SK-N-SH (cell line): ENCODE data around the gene HS3ST4. TPM values are rescaled to one million over a fixed set of nuclear protein-coding genes. Genes with fewer than 3 reads are reported as not detected.

Experiments used
- CTCF ChIA-PET: fragments of 300-600, 350-600 bp; formaldehyde crosslinking; extraction: SDS; loops from one replicate; lab custom pipeline; 2021; lab: Yijun Ruan, JAX
- POLR2A ChIA-PET: fragments of 350-600 bp; sonication (Branson Sonifier 250); formaldehyde crosslinking; extraction: SDS; loops from one replicate; lab custom pipeline; 2020; ENCODE audit warnings: antibody characterized with exemption, inconsistent platforms; lab: Yijun Ruan, JAX
- DNase-seq: peaks from one replicate; pipeline ENCODE4 v3.0.0; 2012
- H2AFZ ChIP-seq: fragments of 200-600 bp; sonication (generic); 2 replicates; pipeline ENCODE4 v1.8.1; 2016; ENCODE audit warnings: antibody characterized with exemption, mild to moderate bottlenecking, low read depth
- H3F3A ChIP-seq: fragments of 200-600 bp; sonication (generic); replicated peaks from 2 replicates; pipeline ENCODE3; 2016; ENCODE audit warnings: antibody characterized with exemption, mild to moderate bottlenecking; ENCODE audit not compliant: insufficient read depth
- H3K27ac ChIP-seq, 2 experiments: fragments of 200-500 bp in 1 of 2; fragments of 200-600 bp in 1 of 2; sonication (Bioruptor generic) in 1 of 2; sonication (generic), shearing (Covaris generic) in 1 of 2; 2 replicates each; pipeline versions ENCODE4 v1.5.1 to v1.6.1; 2014 to 2016; ENCODE audit warnings: low read depth in 2 of 2, inconsistent platforms in 1 of 2, low read length in 1 of 2, mild to moderate bottlenecking in 1 of 2, mixed read lengths in 1 of 2
- H3K27me3 ChIP-seq: fragments of 200-600 bp; sonication (generic), shearing (Covaris generic); 2 replicates; pipeline ENCODE4 v1.6.1; 2016; ENCODE audit warnings: mixed run types; ENCODE audit not compliant: insufficient read depth
- H3K36me3 ChIP-seq, 2 experiments: fragments of 200-500 bp in 1 of 2; fragments of 200-600 bp in 1 of 2; sonication (Bioruptor generic) in 1 of 2; sonication (generic) in 1 of 2; replicated peaks in 1 of 2; 2 replicates each; pipeline versions ENCODE3 to v1.5.1; 2014 to 2016; ENCODE audit warnings: low read length in 1 of 2, mild to moderate bottlenecking in 1 of 2; ENCODE audit not compliant: insufficient read depth in 2 of 2, control insufficient read depth in 1 of 2
- H3K4me1 ChIP-seq, 2 experiments: fragments of 200-500 bp in 1 of 2; fragments of 200-600 bp in 1 of 2; sonication (Bioruptor generic) in 1 of 2; sonication (generic), shearing (Covaris generic) in 1 of 2; 2 replicates each; pipeline versions ENCODE4 v1.5.1 to v1.6.1; 2014 to 2016; ENCODE audit warnings: low read depth in 1 of 2, low read length in 1 of 2, mixed run types in 1 of 2; ENCODE audit not compliant: insufficient read depth in 2 of 2, control insufficient read depth in 1 of 2
- H3K4me2 ChIP-seq: fragments of 200-600 bp; sonication (generic), shearing (Covaris generic); 2 replicates; pipeline ENCODE4 v1.6.1; 2017; ENCODE audit warnings: mixed run types
- H3K4me3 ChIP-seq, 2 experiments: fragments of 200-500 bp in 1 of 2; fragments of 200-600 bp in 1 of 2; sonication (Bioruptor generic) in 1 of 2; sonication (generic), shearing (Covaris generic) in 1 of 2; 2 replicates each; pipeline versions ENCODE4 v1.5.1 to v1.8.1; 2014 to 2016; ENCODE audit warnings: low read depth in 2 of 2, inconsistent platforms in 1 of 2, low read length in 1 of 2, mild to moderate bottlenecking in 1 of 2, mixed read lengths in 1 of 2, moderate library complexity in 1 of 2
- H3K79me2 ChIP-seq: fragments of 200-600 bp; sonication (generic); 2 replicates; pipeline ENCODE4 v1.8.1; 2017; ENCODE audit warnings: mild to moderate bottlenecking; ENCODE audit not compliant: insufficient read depth
- H3K9ac ChIP-seq: fragments of 200-600 bp; sonication (generic); 2 replicates; pipeline ENCODE4 v1.6.1; 2017; ENCODE audit warnings: mixed run types
- H3K9me2 ChIP-seq: fragments of 200-600 bp; sonication (generic); 2 replicates; pipeline ENCODE4 v1.6.1; 2017; ENCODE audit warnings: mixed run types
- H3K9me3 ChIP-seq: fragments of 200-600 bp; sonication (generic); 2 replicates; pipeline ENCODE4 v1.6.1; 2017; ENCODE audit warnings: mixed run types, mild to moderate bottlenecking, moderate library complexity
- H4K20me1 ChIP-seq: fragments of 200-600 bp; sonication (generic); 2 replicates; pipeline ENCODE4 v1.6.1; 2017; ENCODE audit warnings: mild to moderate bottlenecking, mixed run types; ENCODE audit not compliant: insufficient read depth
- CHD2 ChIP-seq: fragments of 150-350 bp; IDR thresholded peaks from 2 replicates; pipeline ENCODE4 v1.6.1; 2018; ENCODE audit warnings: low read length; ENCODE audit not compliant: partially characterized antibody
- EZH2phosphoT487 ChIP-seq: fragments of 200-600 bp; sonication (generic); IDR thresholded peaks from 2 replicates; pipeline ENCODE4 v1.6.1; 2017; ENCODE audit warnings: low read depth, mixed run types, mild to moderate bottlenecking, antibody characterized with exemption, moderate library complexity, borderline replicate concordance
- FOSL2 ChIP-seq: IDR thresholded peaks from 2 replicates; pipeline ENCODE4 v1.4.0; 2012; ENCODE audit warnings: low read depth, mild to moderate bottlenecking, moderate library complexity, borderline replicate concordance
- FOXJ3 ChIP-seq: sonication (generic); formaldehyde crosslinking; IDR thresholded peaks from 2 replicates; pipeline ENCODE4 v1.5.1; 2020; ENCODE audit warnings: mild to moderate bottlenecking, missing genetic modification reagents
- FOXM1 ChIP-seq: IDR thresholded peaks from 2 replicates; pipeline ENCODE4 v1.4.0; 2012; ENCODE audit warnings: low read depth, mild to moderate bottlenecking
- GABPA ChIP-seq: IDR thresholded peaks from 2 replicates; pipeline ENCODE4 v1.4.0; 2012; ENCODE audit warnings: low read depth, mild to moderate bottlenecking
- GATA2 ChIP-seq: sonication (generic); formaldehyde crosslinking; IDR thresholded peaks from 2 replicates; pipeline ENCODE4 v1.5.0; 2020; ENCODE audit warnings: mild to moderate bottlenecking, missing genetic modification reagents
- IRF3 ChIP-seq: fragments of 150-350 bp; IDR thresholded peaks from 2 replicates; pipeline ENCODE4 v1.6.1; 2016; ENCODE audit warnings: mild to moderate bottlenecking, low read depth, low read length
- MEF2A ChIP-seq: IDR thresholded peaks from 2 replicates; pipeline ENCODE4 v1.4.0; 2012; ENCODE audit warnings: low read depth, borderline replicate concordance
- NFIC ChIP-seq: IDR thresholded peaks from 2 replicates; pipeline ENCODE4 v1.4.0; 2012; ENCODE audit warnings: borderline replicate concordance
- POLR2AphosphoS5 ChIP-seq: IDR thresholded peaks from 2 replicates; pipeline ENCODE4 v1.6.1; 2012; ENCODE audit warnings: low read depth, low read length
- REST ChIP-seq: IDR thresholded peaks from 2 replicates; pipeline ENCODE4 v1.6.1; 2012; ENCODE audit warnings: mild to moderate bottlenecking, low read depth, low read length, moderate library complexity
- RFX5 ChIP-seq: IDR thresholded peaks from 2 replicates; pipeline ENCODE4 v1.6.1; 2012; ENCODE audit warnings: mild to moderate bottlenecking, improper control_type of control experiment, low read length
- SIN3A ChIP-seq: IDR thresholded peaks from 2 replicates; pipeline ENCODE4 v1.6.1; 2012; ENCODE audit warnings: low read depth, mild to moderate bottlenecking, low read length, moderate library complexity, borderline replicate concordance
- SMC3 ChIP-seq: IDR thresholded peaks from 2 replicates; pipeline ENCODE4 v1.6.1; 2012; ENCODE audit warnings: low read depth, low read length, improper control_type of control experiment
- USF2 ChIP-seq: fragments of 150-350 bp; IDR thresholded peaks from 2 replicates; pipeline ENCODE4 v1.6.1; 2017; ENCODE audit warnings: antibody characterized with exemption, low read length, low read depth, borderline replicate concordance
- YY1 ChIP-seq: IDR thresholded peaks from 2 replicates; pipeline ENCODE4 v1.4.0; 2012; ENCODE audit warnings: low read depth, mild to moderate bottlenecking
- ZBTB33 ChIP-seq: IDR thresholded peaks from 2 replicates; pipeline ENCODE4 v1.4.0; 2012; ENCODE audit warnings: low read depth, borderline replicate concordance
- WGBS: methylation state at CpG from one replicate; pipeline ENCODE4 v1.1.6; 2017; ENCODE audit warnings: low lambda C conversion rate; 5-methylcytosine and 5-hydroxymethylcytosine counted together
- polyA plus RNA-seq, 3 experiments: library from polyadenylated mRNA; depleted of rRNA; stranded (reverse); fragments of >200 nt; gene quantifications; 2 replicates each; pipeline ENCODE4 v1.2.3, GENCODE V29; 2012

HS3ST4 gene
- polyA plus RNA-seq, 1 of the 3 experiments (the other 2 are of a cell fraction), result not detected

GRCh38 chr16:26071101-26071866, 379.5 kb downstream of the HS3ST4 start:
- no peaks in the 10 kb centered on the region for H3K9me3 ChIP-seq
- 5% methylated on average over 9 of the region's 9 CpGs for WGBS
- H3K27me3 ChIP-seq, result no peaks in the 10 kb centered on the region

More at GRCh38 chr16:26071101-26071866, 379.5 kb downstream of the HS3ST4 start:
- Histone ChIP-seq H3K79me2 (no peaks in the 10 kb centered on the region), H4K20me1 (no peaks in the 10 kb centered on the region), H3K36me3 (no peaks in the 10 kb centered on the region), H3K27ac (no peak overlapping the region), H3K4me1 (no peaks in the 10 kb centered on the region), H3K9me2 (no peaks in the 10 kb centered on the region), H3K4me2 (no peak overlapping the region), H2AFZ (no peak overlapping the region), H3F3A (no peaks in the 10 kb centered on the region), H3K4me3 (no peak overlapping the region), H3K9ac (no peak overlapping the region)
- no peak for DNase-seq
- CTCF ChIA-PET, result no interaction called here
- TF ChIP-seq REST (no peak), ZBTB33 (no peak), GATA2 (CRISPR knock-in tag) (no peak), RFX5 (no peak), FOXJ3 (CRISPR knock-in tag) (no peak), SMC3 (no peak), FOXM1 (no peak), USF2 (no peak), POLR2AphosphoS5 (no peak), YY1 (no peak), IRF3 (no peak), GABPA (no peak), MEF2A (no peak), CHD2 (no peak), EZH2phosphoT487 (no peak), FOSL2 (no peak), SIN3A (no peak), NFIC (no peak)
- POLR2A ChIA-PET, result no interaction called here
